GM18858 (cell line): Measurements from ENCODE around the gene SCARB1.

ENCODE experiments used
- ATAC-seq: cut with Tn5 transposase; IDR thresholded peaks from one replicate; pipeline ENCODE4 v1.9.1; 2021; ENCODE audit not compliant: unreplicated experiment

The SCARB1 gene

DNA sequence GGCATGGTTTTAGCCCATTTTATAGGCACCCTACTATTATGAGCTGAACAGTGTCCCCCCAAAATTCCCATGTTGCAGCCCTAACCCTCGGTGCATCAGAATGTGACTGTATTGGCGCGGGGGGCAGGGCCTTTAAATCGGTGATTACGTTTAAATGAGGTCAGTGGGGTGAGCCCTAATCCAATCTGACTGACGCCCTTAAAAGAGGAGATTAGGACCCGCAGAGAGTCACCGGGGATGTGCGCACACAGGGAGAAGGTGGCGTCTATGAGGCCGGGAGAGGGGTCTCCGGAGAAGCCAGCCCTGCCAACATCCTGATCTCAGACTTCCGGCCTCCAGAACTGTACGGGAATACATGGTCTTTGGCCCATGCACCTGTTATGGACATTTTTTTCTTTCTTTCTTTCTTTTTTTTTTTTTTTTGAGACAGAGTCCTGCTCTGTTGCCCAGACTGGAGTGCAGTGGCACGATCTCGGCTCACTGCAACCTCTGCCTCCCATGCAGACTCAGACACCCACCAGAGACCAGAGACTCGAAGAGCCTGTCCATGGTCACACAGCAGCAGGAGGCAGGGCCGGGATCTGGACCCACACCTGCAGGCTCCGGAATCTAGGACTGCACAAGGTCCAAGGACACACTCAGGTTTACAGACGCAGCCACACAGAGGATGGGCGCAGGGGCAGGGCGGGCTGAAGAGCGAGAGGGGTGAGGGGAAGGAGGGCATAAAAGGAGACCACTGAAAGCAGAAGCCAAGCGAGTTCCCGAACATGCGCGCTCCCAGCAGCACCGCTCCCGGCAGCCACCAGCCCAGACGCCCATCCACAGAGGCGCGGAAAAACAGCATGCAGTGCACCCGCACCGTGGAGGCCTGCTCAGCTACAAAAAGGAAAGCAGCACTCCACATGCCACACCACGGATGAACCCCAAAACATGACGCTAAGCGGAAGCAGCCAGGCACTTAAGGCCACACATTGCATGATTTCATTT lies 19.0 kb downstream of the SCARB1 start:
- no peak for ATAC-seq

DNA sequence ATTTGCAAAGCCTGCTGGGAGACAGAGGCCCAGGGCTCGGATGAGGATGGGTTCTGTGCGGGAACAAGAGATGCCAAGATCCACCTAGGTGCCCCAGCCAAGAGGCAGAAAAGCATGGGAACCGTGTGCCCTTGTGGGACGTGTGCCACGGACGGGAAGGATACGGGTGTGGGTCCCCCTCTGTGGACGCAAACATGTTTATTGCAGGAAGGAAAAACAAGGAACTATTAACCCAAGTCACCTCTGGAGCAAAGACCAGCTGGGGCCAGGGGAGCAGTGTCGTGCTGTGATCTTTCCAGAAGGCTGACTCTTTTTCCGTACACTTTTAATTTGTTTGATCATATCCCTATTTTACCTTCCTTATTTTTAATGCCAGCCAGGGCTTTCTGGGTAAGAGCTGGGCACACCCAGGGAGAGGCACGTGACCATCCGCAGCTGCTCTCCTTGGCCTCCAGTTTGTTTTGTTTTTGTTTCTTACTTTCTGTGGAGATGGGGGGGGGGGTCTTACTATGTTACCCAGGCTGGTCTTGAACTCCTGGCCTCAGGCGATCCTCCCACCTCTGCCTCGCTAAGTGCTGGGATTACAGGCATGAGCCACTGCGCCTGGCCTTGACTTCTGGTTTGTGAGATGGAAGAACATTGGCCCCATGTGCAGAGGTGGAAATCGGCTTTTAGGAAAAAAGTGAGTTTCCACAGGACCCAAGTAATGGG lies 20.7 kb downstream of the SCARB1 start:
- no peak for ATAC-seq

DNA sequence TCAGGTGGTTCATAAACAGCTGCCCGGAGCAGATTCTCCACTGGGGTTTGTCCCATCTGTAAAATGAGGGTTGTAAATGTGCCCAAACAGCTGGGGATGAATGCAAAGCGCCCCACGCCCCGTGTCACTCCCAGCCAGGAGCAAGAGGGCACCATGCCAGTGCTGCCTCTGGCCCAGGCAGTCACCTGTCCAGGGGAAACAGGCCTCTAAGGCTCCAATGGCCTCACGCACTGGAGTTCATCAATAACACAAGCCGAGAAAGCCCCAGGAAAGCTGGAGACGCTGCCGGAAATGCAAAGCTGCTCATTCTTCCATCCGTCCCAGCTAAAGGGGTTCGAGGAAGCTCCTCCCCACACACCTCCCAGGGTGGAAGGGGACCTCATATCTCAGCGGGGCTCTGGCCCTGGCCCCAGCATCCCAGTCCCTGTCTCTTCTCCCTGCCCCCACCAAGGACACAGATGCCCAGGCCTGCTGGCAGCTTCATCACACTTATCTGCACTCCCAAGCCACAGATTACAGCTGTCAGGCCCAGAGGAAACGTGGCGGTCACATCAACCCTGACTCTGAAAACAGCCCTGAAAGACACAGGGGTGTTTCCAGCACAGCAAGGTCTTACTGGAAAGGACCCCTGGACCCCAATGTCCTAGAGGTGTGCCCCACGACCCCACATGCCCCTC lies 21.5 kb downstream of the SCARB1 start:
- no peak for ATAC-seq

DNA sequence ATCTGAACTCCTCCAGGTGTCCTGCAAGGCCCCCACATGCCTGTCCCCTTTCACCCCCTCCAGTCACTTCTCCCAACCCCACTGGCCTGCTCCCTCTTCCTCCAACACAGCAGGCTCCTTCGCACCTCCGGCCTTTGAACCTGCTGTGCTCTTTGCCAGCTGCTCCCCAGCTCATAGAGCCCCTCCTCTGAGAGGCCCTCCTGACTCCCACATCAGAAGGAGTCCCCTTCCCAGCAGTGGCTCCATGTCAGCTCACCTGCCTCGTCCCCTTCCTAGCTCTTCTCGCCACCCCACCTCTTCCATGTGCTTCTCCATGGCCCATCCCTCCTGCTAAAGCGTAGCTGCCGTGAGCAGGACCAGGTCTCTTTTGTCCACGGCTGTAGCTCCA lies 22.1 kb downstream of the SCARB1 start:
- ATAC-seq = no peak

DNA sequence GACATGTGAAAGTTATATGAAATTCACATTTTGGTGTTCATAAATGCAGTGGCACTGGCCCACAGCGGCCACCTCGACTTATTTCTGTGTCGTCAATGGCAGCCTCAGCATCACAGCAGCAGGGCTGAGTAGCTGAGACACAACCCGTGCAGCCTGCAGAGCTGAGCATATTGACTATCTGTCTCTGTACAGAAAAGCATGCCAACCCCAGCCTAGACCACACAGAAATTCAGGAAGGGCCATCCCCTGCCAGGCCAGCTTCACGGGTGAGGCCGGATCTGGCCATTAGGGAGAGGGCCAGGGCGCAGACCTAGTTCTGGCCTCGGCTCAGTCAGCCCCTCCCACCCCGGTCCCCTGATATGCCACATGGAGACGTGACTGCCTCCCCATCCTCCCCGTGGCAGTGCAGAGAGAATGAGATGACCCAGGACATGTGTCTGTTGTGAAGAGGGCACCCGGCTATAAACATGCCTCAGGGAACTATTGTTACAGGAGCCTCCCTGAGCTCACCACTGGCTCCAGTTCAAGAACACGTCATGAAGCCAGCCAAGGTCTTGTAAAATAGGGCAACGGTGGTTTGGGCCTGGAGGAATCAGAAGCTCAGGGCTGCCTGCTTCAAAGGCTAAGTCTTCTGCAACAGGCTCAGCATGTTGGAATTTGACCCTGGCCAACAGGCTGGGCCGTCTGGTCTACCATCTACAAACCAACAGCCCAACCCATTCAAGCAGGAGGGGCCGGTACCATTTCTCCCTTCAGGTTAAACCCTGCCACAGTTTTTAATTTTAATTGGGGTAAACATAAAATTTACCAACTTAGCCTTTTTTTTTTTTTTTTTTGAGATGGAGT lies 25.5 kb downstream of the SCARB1 start:
- ATAC-seq = no peak

DNA sequence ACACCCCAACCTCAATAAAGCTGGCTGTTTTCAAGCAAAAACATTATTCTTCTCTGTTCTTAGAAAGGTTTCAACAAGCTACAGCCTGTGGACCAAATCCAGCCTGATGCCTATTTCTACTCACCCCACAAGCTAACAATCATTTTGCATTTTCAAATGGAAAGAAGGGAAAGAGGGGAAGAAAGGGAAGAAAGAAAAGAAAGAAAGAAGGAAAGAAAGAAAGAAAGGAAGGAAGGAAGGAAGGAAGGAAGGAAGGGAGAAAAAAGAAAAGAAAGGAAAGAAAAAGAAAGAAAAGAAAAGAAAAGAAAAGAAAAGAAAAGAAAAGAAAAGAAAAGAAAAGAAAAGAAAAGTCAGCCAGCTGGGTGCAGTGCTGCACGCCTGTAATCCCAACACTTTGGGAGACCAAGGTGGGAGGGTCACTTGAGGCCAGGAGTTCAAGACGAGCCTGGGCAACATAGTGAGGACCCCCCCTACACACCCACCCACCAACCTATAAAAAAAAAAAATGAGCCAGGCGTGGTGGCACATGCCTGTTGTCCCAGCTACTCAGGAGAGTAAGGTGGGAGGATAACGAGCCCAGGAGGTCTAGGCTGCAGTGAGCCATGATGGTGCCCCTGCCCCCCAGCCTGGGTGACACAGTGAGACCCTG lies 26.3 kb downstream of the SCARB1 start:
- no peak for ATAC-seq

DNA sequence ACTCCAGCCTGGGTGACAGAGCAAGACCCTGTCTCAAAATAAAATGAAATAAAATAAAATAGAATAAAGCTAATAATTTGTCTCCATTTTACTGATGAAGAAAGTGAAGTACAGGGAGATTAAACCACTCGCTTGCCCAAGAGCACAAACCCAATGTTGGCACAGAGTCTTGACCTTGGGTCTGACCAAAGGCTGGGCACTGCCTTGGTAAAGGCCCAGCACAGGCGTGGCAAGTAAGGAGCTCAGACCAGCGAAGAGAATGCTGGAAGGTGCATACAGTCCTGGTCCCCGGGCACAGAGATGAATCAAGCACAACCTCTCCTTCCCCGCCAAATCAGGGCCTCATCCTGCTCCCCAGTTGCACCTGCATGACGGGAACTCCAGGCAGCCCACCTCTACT lies 26.9 kb downstream of the SCARB1 start:
- no peak for ATAC-seq

DNA sequence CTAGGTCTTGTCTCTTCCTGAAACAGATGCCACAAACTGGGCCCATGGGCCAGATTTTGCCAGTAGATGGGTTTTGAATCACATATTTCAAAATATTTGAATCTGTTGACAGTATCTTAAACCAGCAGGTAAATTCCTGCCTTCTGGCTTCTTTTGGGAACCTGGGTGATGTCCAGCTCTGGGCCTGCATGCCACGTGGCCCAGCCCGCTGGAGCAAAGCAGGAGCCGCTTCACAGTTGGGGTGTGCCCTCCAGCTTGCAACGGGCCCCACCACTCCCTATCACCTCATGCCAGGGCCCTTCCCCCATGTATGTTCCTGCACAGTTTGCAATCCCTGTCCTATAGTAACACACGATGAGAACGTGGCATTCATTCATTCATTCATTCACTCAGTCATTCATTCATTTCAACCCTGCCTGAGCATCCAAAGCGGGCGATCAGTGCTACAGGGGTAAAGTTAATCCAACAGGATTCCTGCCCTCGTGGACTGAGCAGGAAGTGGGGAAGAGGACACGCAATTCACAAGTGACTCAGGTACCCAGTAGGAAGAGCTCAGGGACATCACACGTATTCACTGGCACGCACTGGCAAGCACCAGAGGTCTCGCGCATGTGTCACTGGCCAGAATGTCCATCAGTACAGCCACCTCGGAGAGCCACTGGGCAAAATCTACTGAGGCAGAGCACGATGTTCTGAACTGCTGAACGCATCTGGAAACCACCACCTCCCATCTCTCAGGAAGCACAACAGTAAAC lies 27.8 kb downstream of the SCARB1 start:
- no peak for ATAC-seq

DNA sequence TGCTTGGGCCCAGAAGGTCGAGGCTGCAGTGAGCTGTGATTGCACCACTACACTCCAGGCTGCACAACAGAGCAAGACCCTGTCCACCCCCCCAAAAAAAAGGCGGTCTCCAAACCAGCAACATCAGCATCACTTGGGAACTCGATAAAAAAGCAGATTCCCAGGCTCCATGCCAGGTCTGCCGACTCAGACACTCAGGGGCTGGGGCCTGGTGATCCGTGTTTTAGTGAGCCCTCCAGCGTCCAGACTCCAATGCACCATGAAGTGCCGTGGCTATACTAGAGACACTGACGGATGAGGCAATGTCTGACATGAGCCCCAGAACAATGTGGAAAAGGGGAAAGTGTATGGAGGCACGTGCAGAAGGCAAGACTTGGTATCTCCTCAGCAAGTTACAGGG lies 28.8 kb downstream of the SCARB1 start:
- ATAC-seq = no peak

DNA sequence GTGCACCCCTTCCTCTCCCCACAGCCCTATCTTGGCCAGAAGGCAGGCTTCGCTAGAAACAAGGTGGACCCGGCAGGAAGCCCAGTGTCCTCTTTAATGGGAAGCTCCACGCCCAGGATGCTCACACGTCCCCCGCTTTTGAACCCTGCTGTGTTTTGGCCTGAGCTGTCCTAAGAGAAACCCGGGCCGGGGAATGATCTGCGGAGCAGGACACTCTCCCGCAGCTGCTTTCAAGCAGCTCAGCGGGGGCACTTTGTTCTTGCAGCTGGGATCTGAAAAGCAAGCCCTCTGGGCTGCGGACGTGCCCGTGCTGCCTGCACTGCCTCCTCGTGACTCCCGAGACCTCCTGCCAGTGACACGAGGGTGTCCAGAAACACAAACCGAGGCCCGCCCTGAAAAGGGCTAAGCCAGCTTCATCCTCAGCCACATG lies 30.0 kb downstream of the SCARB1 start:
- no peak for ATAC-seq

DNA sequence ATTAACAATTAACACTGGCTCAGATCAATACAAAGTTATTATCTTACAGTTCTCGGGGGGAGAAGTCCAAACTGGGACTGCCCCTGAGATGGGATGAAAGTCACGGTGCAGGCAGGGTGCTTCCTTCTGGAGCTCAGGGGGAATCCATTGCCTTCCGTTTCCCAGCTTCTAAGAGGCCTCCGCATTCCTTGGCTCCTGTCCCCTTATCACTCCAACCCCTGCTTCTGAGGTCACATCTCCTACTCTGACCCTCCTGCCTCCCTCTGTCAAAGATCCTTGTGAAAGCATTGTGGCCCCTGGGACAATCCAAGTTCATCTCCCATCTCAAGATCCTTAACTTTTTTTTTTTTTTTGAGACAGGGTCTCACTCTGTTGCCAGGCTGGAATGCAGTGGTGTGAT lies 30.8 kb downstream of the SCARB1 start:
- ATAC-seq = no peak

DNA sequence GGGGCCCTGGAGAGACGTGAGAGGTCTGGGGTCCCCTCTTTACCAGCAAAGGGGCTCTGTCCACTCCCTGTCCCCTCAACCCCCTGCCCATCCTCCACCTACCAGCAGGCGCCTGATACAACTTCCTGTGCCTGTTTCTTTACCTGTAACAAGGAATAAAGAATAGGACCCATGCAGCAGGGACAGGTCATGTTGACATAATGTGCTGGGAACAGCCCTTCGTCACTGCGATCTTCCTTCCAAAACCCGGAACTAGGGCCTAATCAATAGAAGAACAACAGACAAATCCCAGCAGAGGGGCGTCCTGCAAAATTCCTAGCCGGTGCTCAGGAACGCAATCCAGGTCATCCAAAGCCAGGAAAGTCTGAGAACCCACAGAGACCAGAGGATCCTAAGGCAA lies 32.1 kb downstream of the SCARB1 start:
- ATAC-seq = no peak

DNA sequence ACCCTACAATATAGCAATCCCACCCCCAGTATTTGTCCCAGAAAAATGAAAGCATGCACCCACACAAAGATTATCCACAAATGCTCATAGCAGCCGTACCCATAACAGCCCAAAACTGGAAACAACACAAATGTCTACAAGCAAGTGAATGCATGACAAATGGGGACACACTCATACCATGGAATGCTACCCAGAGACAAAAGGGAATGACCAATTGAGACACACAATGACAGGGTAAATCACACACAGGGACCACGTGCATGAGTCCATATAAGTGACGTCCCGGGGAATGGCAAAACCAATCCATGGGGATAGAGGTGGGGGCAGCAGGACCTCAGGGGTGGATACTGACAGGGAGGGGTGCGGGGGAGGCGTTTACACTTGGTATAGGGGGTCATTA lies 33.4 kb downstream of the SCARB1 start:
- ATAC-seq = no peak

DNA sequence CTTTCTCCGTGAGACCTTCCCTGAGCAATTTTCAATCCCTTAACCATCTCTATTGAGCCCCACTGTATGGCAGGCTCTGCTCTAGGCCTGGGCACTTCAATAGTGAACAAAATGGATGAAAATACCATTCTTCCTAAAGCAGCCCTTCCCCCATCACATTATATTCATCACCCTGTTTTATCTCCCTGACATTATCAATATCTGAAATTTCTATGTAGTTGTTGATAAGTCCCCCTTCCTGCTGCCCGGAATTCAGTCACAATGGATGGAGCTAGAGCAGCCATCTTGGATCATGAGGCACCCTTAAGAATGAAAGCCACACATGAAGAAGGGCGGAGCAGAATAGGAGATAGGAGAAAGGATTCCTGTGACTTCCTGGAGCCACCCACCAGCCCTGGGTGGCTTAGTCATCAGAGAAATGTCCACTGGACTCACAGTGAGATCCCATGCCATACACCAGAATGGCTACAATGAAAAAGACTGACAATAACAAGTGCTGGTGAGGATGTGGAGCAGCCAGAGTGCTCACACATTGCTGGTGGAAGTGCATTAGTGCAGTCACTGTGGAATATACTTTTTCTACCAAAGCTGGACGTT lies 33.9 kb downstream of the SCARB1 start:
- no peak for ATAC-seq

DNA sequence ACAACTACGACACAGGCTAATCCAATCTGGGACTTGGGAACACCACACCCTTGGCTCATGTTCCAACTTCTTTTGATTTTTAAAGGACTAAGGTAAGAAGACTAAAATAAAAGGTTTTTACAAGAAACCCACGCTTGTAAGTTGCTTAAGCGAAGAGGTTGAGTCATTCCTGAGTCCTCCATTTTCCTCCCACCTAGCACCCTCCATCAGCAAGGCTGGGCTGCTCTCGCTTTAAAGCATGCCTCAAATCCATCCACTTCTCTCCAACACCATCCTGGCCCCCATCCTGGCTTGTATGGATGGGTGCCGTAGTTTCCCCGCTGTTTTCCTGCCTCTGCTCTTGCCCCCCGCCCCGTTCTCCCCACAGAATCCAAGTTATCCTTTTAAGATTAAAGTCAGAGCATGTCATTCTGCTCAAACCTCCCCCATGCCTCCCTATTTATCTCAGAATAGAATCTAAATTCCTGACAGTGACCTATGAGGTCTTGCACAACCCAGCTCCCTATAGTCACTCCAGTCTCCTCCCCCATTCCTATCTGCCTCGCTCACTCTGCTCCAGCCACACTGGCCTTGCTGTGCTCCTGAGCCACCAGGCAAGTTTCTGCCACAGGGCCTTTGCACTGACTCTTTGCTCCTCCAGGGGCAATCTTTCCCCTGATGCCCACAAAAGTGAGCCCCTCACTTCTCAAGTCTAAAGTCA lies 34.5 kb downstream of the SCARB1 start:
- ATAC-seq = no peak

DNA sequence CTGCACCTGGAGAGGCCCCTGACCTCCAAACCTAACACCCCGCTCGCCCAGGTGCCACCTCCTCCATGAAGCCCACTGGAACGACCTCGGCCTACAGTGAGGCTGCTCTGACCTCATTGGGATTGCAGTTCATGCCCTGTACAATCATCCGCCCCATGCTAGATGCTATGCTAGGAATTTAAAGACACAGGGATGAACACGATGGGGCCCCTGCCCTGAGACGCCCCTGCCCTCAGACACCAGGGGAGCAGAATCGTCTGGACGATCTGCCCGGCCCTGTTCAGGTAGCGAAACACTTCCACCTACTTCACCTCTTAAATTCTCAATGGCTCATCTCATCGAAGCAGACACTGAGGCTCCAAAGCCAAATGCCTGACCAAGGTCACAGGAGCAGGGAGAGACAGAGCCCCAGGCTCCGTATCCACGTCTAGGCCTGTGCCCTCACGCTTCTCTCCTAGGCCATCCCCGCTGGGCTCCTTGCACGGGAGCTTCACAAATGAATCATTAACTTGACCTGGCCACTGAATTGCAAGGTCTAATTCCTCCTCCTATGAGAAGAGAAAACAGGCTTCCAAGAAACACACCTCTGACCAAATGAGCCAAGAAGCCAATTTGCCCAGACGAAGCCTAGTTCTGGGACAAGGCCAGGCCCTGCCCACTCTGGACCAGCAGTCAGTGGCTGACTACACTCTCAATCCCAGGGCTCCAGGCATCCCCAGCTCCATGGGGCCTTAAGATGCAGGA lies 35.2 kb downstream of the SCARB1 start:
- no peak for ATAC-seq

DNA sequence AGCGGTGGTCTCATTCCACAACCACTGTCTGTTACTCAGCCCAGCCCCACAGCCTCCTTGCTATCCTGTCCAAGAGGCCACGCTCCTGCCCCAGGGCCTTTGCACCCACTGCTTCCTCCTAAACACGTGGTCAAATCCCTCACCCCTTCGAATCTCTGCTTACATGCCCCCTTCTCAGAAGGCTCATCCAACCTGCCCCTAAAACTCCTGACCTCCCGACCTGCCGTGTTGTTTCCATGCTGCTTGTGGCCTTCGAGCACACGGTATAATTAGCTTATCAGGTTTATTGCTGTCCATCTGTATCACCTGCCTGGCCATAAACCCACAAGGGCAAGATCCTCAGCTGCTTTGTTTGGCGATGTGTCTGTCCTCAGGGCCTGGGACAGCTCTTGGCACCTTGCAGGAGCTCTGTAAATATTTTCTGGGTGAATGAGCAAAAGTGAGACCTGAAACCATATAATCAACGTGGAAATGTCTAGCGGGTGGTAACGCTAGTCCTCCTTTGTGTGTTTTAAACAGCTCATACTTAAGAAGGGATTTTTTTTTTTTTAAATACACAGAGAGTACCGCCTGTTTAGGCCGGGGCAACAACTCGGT lies 36.0 kb downstream of the SCARB1 start:
- no peak for ATAC-seq
